ENCODE measurements around the gene MPP1.
A peak's percentile ranks its signal among the peaks of the same experiment; 100 is the strongest.

The MPP1 gene

GRCh38 chrX:154775419-154776349 is 29.6 kb downstream of the MPP1 start:
- DNase-seq (ENCODE audit: low read depth) = no peak

GRCh38 chrX:154774622-154775021 is 30.7 kb downstream of the MPP1 start:
- DNase-seq (ENCODE audit: low read depth) = no peak

- peak; percentile 89 for DNase-seq (ENCODE audit: low read depth)
These were observed 42.6 kb downstream of the MPP1 start, which contains the start of gene DKC1 for GRCh38 chrX:154762537-154763296. Gene DKC1 (plus strand): TSS chrX:154762864. CDS start chrX:154762966, 102 bp downstream.

GRCh38 chrX:154761977-154762536 is 43.2 kb downstream of the MPP1 start:
- no peak for DNase-seq (ENCODE audit: low read depth)

- DNase-seq (ENCODE audit: low read depth) = no peak
These were observed 46.6 kb downstream of the MPP1 start for GRCh38 chrX:154758696-154759095.

GRCh38 chrX:154751669-154752271 is 53.5 kb downstream of the MPP1 start:
- no peak for DNase-seq (ENCODE audit: low read depth)

DNA sequence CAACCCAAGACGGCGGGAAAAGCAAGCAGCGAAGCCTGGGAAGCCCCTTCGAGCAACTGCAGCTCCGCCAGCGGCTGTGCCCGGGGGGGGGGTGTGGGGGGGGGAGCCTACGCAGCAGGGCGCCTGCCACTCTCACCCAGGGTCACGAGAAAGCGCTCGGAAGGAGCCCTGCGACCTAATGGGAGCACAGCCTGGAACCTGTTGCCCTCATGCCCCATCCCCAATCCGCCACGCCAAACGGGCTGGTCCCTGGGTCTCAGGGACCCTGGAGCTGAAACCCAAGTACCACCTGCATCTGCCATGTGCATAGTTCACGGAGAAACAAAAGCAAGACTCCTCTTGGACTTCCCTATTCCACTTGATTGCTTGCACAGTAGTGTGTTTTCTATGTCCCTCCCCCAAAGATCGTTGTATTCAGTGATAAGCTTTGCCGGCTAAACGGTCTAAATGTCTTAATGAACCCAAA is 54.0 kb downstream of the MPP1 start:
- DNase-seq (ENCODE audit: low read depth) = no peak

DNA sequence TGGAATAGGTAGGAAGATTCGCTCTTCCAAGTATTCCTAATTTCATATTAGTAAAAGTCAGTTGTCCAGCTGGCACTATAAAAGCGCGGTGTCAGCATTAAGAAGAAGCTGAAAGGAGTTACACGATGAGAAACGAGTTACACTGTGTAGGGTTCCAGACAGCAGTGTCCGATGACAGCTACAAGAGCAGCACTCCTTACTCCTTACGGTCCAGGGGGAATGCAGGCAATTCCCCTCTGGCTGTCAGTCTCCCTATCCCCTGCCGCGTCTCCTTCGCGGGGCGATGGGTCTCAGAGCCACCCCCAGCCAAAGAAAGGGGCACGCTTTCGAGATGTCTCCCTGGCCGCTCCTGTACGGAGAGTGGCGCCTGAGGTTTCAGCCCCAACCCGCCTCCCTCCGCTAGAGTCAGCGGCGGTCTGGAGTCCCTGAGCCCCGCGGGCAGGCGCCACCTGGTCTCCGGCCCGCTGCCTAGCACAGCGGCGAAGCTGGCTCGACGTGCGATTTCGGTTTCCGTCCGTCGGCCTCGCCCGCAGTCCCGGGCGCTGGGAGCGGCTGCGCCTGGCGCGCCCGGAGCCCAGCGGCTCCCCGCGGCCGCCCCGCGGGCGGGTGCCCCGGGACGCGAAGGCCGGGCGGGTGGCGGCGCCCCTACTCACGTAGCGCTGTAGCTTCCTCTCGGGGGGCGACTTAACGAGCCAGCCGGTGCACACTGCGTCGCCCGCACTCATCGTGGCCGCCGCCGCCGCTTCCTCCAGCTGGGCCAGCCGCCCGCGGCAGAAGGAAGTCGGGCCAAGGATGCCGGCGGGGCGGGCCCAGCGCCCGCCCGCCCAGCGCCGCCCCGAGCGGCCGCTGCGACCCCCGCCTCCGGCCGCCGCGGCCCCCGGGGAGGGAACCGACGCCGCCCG is 54.7 kb downstream of the MPP1 start, which contains the start of gene GAB3:
Gene GAB3 (minus strand): TSS at position 777 of the 902 bp plus-strand sequence. CDS start 52 bp downstream, at position 725.
- DNase-seq (ENCODE audit: low read depth) = no peak

DNA sequence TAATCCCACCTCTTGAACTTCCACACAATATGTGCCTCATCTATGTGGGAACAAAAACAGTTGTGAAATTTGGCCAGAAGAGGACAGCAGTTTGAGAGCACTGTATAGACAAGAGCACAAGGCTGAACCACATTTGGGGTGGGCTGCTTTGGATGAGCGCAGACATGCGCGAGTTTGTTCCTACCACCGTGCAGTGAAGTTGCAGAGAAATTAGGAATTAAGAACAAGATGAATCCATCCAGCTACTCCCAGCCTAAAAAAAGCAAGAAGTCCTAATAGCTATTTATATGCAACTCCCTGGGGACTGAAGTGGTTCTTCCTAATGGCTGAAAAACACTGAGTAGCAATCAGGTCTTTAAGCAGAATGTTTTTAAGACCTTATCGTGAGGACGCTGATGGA is 55.4 kb downstream of the MPP1 start:
- no peak for DNase-seq (ENCODE audit: low read depth)

- peak; percentile 25 for DNase-seq (ENCODE audit: low read depth)
These were observed 56.5 kb downstream of the MPP1 start for GRCh38 chrX:154748712-154749339.

DNA sequence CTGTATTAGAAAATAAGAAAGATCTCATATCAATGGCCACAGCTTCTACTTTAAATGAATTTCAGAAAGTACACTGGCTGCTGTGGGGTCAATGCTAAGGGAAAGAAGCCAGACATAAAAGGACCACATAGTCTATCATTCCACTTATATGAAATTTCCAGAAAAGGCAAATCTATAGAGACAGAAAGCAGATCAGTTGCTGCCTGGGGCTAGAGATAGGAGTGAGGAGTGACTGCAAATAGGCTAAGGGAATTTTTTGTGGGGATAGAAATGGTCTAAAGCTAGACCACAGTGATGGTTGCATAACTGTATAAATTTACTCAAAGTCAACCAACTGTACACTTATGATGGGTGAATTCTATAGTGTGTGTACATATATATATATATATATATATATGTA is 62.7 kb downstream of the MPP1 start:
- DNase-seq (ENCODE audit: low read depth) = no peak

GRCh38 chrX:154739952-154740465 is 65.3 kb downstream of the MPP1 start:
- DNase-seq (ENCODE audit: low read depth) = no peak

- DNase-seq (ENCODE audit: low read depth) = no peak
These were observed 67.1 kb downstream of the MPP1 start for GRCh38 chrX:154738011-154738738.

GRCh38 chrX:154737136-154737535 is 68.1 kb downstream of the MPP1 start:
- no peak for DNase-seq (ENCODE audit: low read depth)

GRCh38 chrX:154735695-154736393 is 69.4 kb downstream of the MPP1 start:
- DNase-seq (ENCODE audit: low read depth) = no peak

DNA sequence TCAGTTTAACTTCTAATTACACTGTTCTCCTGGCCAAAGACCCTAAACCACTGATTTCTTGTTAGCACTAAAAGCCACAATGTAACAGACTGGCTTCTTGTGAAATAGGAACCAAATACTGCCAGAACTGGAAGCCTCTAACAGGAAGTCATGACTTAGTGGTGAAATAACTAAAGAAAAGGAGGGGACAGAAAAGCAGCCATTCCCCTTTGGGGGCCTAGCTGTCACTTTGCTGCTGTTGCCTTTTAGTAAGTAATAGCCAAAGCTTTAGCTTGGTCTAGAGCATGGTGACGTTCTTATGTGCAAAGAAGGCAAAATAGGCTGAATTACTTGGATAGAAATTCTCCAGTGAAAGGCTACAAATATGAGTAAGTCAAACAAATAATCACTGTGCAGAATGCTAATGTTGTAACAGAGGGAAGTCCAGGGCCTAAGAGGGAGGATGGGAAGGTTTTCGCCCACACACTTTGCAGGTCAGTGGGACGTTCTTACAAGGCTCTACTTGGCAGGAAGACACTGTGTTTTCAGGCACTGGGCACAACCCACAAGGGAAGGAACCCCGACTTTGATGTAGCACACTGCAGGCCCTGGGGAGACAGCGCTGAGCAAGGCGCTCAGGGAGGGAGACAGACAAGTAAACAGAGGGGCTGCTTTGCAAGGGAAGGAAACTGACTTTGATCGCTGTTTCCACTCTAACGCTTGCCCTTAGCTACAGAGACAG is 71.1 kb downstream of the MPP1 start:
- no peak for DNase-seq (ENCODE audit: low read depth)

DNA sequence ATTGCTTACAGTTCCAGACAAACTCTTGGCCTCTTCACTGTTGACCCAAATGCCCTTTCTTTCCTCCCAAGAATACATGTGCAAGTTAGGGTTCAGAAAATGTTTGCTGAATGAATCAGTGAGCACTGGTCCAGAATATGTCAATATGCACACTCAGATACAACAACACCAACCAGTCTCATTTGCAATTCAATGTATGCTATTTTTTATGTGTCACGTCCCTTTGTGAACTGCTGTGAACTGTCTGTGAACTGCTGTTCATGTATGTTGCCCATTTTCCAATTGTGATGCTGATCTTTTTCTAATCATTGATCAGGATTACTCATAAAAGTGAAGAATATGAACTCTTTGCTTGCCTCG is 72.2 kb downstream of the MPP1 start:
- no peak for DNase-seq (ENCODE audit: low read depth)

DNA sequence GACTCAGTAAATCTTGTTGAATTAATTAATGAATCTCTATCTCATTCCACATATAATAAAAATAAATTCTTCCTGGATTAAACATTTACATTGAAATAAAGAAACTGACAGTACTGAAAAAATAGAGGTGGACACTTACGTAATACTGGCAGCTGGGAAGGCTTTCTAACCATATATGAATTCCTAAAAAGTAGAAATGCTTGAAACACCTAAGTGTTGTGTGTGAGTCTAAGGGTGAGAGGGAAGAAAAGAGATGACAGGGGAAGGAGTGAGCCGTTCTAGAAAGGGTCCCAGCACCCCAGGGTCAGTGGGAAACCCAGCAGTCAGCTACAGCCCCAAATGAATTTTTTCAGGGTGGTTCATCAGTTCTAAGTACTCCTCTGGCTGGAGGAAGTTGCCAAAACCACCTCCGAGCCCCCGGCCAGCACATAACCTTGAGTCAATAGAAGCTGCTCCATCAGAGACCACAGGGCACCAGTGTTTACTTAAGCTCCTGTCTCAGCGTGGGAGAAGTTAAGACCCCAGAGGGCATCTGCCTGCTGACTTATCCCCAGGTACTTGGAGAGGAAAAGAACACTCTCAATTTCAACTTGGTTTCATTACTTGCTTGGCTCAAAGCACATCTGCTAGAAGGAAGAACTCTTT is 72.7 kb downstream of the MPP1 start:
- DNase-seq (ENCODE audit: low read depth) = no peak
